ENCODE data around the gene TCAIM.

The TCAIM gene

DNA sequence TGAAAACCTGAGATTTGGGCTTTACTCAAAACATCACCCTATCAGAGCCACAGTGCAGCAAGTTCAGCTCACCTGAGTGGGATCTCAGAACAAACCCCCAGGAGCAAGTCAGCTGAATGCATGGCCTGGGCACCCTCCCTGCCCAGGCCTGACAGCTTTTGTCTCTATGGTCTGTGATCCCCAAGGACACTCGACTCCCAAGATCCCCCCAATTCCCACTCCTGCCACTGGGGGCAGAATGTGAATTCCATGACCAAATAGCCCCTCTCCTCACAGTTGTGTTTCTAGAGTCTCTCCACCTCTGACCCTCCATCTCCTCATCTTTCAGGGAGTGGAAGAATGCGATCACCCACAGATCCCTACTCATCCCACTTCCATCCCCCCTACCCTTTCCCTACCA, 80.0 kb downstream of the TCAIM start:
- ATAC-seq = no peak
- Mint-ChIP-seq H3K27ac (no peak overlapping the region), H3K4me3 (no peak overlapping the region)

DNA sequence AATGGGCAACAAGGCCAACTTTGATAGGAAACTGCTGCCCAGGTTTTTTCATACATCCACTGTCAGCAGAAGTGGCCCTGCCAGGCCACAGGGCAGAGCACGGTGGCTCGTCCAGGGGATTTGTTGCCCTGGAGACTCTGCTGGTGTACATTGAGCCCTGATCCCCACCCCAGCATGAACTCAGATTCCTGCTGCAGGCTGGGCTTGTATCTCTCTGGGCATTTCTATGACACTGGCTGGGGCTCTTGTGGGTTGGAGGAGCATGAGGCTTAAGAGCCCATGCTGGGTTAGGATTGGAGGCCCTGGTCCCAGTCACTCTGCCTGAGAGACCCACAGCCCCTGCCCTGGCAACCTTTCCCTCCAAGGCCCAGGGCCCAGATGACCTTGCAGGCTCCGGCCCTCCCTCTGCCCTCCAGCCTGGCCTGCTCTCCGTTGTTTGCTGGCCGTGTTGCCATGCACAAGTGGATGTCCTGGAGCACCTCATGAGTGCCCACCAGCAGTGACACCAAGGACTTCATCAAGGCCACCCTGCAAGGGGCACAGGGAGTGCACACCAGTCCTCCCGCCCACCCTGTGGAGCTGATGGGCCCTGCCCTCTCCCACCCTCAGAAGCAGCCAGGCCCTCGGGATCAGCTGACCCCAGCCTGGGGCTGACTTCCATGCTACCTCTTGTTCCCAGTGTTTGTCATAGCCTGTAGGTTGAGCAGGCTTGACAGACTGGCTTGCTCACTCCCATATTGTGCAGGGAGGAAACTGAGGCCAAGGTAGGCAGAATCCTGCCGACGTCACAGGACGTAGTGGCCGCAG, 80.8 kb downstream of the TCAIM start:
- Mint-ChIP-seq H3K9me3 (peaks cover 3% of the 10 kb centered on the region), H3K27me3 (peaks cover 21% of the 10 kb centered on the region), H3K36me3 (no peaks in the 10 kb centered on the region), H3K4me1 (no peaks in the 10 kb centered on the region), H3K27ac (no peak overlapping the region), H3K4me3 (no peak overlapping the region)
- ATAC-seq = no peak

More for the DNA sequence above, 80.0 kb downstream of the TCAIM start:
- H3K4me1 Mint-ChIP-seq = no peaks in the 10 kb centered on the region
- H3K27me3 Mint-ChIP-seq = peaks cover 13% of the 10 kb centered on the region
- H3K36me3 Mint-ChIP-seq = no peaks in the 10 kb centered on the region
- peaks cover 3% of the 10 kb centered on the region for H3K9me3 Mint-ChIP-seq

DNA sequence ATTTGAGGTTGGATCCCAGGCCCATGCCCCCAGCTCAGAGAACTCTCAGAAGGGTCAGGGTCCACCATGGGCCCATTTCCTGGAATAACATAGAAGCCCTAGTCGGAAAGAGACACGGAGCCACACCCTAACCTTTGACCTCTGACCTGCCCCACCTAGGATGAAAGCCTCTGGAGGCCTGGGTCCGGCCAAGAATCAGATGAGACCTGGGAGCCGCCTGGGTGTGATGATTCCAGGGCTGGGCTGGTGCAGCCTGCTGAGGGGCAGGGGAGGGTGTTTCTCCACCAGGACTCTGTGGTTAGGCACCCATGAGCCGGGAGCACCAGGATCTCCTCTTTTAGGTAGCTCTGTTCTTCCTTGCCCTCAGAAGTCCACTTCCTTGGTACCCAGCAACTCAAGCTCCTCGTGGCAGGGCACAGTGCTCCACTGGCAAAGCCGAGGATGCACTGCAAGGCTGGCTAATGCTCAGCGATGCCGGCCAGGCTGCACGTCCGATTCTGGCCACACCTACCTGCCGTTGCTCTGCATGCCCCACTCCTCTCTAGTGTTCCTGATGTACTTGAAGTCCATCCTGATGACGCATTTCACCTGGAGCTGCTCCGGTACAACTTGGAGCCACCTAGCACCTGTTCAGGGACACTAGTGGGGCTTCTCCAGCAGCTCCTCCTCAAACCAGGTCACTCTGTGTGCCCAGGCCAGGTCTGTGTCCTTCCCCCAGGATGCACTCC, 81.5 kb downstream of the TCAIM start:
- Mint-ChIP-seq H3K27me3 (peaks cover 28% of the 10 kb centered on the region), H3K4me1 (no peaks in the 10 kb centered on the region), H3K9me3 (peaks cover 3% of the 10 kb centered on the region), H3K36me3 (no peaks in the 10 kb centered on the region), H3K27ac (no peak overlapping the region), H3K4me3 (no peak overlapping the region)
- no peak for ATAC-seq

DNA sequence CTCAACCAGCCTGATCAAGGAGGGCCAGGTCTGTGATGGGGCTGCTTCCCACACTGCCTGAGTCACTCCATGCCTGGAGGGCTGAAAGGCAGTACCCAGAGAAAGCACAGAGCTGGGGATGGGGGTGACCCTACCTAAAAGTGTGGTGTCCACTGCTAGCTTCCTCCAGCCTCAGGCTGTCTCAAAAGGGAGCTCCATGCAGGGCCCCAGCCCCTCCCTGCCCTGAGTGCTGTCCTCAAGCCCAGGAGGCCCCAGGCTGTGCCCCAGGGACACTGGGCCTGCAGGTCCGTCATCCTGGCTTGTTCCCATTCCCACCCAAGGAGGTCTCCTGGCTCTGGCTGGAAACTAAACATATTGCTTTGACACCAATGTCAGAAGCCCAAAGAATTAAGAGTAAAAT, 82.1 kb downstream of the TCAIM start:
- H3K36me3 Mint-ChIP-seq = no peaks in the 10 kb centered on the region
- no peak overlapping the region for H3K27ac Mint-ChIP-seq
- H3K9me3 Mint-ChIP-seq = peaks cover 3% of the 10 kb centered on the region
- no peak overlapping the region for H3K4me3 Mint-ChIP-seq
- no peak for ATAC-seq
- H3K4me1 Mint-ChIP-seq = no peaks in the 10 kb centered on the region
- H3K27me3 Mint-ChIP-seq = peaks cover 29% of the 10 kb centered on the region

DNA sequence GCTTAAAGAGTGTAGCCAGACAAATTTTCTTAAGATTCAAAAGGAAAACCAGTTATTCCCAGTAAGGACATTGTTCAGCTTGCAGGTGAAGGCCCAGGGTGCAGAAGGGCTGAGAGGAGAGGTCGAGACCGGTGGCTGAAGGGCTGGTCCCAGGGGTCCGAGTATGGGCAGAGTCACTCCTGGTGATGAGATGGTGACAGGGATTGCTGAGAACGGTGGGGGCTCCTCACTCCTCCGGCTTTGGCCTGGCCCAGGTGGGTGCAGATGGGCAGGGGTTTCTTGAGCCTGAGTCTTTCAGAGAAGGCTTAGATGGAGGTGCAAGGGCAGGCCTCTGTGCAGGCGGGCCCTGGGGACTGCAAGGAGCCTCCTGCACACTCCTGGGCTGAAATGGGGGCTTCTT, 82.7 kb downstream of the TCAIM start:
- peaks cover 29% of the 10 kb centered on the region for H3K27me3 Mint-ChIP-seq
- no peak overlapping the region for H3K4me3 Mint-ChIP-seq
- no peaks in the 10 kb centered on the region for H3K4me1 Mint-ChIP-seq
- H3K27ac Mint-ChIP-seq = no peak overlapping the region
- peaks cover 3% of the 10 kb centered on the region for H3K9me3 Mint-ChIP-seq
- no peaks in the 10 kb centered on the region for H3K36me3 Mint-ChIP-seq
- no peak for ATAC-seq

DNA sequence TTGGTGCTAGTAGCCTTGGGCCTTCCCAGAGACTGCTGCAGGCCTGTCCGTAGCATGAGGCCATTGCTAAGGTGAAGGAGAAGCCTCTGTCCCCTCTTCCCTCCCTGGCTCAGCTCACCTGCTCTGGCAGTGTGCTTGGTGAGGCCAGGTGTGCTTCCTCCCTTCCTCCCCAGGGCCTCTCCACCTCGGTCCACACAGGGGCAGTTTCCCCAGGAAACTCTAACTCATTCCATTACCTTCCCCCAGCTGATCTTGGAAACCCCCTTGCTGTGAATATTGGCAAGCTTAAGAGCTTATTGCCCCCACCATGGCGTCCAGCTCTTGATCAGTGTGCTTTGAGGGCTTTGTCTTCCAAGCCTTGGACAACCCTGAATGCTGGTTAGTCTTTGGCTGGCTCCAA, 86.2 kb downstream of the TCAIM start:
- Mint-ChIP-seq H3K4me1 (no peaks in the 10 kb centered on the region), H3K4me3 (no peak overlapping the region), H3K27me3 (peaks cover 35% of the 10 kb centered on the region), H3K36me3 (no peaks in the 10 kb centered on the region), H3K27ac (no peak overlapping the region), H3K9me3 (no peaks in the 10 kb centered on the region)
- no peak for ATAC-seq

DNA sequence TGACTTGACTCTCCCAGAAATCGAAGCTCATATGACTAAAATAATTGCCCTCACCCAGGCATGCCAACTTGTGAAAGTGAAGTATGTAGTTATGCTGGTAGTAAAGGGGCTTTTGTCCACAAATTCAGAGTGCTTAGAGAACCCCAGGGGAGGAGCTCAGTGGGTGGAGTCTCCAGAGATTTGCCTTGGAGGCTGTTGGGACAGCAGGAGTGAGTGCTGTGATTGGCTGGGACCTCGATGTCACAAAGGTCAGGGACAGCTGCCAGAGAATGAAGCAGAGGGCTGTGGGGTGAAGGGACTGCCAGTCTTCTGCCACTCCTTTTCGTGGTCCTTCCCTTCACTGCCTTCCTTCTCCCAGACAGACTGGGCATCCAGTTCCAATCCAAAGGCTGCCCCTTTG, 89.1 kb downstream of the TCAIM start:
- Mint-ChIP-seq H3K27me3 (peaks cover 31% of the 10 kb centered on the region), H3K9me3 (no peaks in the 10 kb centered on the region), H3K27ac (no peak overlapping the region), H3K4me1 (no peaks in the 10 kb centered on the region), H3K36me3 (no peaks in the 10 kb centered on the region), H3K4me3 (no peak overlapping the region)
- ATAC-seq = no peak

DNA sequence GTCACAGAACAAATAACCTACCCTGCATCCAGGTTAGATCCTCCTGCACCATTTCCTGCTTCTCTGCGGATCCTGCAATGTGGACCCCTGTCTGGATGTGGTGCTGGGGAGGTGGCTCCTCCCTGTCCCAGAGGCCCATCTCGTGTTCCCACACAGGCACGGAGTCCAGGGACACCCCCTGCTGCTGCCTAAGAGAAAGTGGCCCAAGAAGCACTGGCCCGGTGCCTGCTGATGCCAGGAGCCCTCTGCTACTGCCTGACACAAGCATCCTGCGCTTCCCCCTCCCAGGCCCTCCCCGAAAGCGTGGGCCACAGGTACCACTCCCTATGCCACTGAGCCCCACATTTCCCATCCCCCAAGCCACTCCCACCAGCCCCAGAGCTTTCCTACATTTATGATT, 90.3 kb downstream of the TCAIM start:
- H3K4me3 Mint-ChIP-seq = no peak overlapping the region

DNA sequence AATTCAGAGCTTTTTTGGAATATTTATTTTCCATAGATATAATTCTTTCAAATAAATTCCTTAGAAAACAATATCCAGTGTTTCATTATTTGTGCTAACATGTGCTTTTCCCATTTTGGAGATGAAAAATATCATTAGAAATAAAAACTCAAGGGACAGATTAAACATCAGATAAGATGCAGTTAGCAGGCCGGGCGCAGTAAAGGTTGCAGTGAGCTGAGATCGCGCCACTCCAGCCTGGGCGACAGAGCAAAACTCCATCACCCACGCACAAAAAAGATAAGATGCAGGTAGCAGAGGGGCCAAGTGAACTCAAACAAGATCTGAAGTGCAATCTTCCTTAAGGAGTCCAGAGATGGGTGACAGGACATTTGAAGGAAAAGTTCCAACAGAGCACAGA, 90.9 kb downstream of the TCAIM start:
- H3K27me3 Mint-ChIP-seq = peaks cover 13% of the 10 kb centered on the region
- no peak overlapping the region for H3K27ac Mint-ChIP-seq
- no peaks in the 10 kb centered on the region for H3K9me3 Mint-ChIP-seq
- H3K4me3 Mint-ChIP-seq = no peak overlapping the region
- H3K36me3 Mint-ChIP-seq = no peaks in the 10 kb centered on the region
- H3K4me1 Mint-ChIP-seq = no peaks in the 10 kb centered on the region
- no peak for ATAC-seq

More for the DNA sequence above, 90.3 kb downstream of the TCAIM start:
- no peak for ATAC-seq
- no peaks in the 10 kb centered on the region for H3K4me1 Mint-ChIP-seq
- no peaks in the 10 kb centered on the region for H3K9me3 Mint-ChIP-seq
- H3K27ac Mint-ChIP-seq = no peak overlapping the region
- no peaks in the 10 kb centered on the region for H3K36me3 Mint-ChIP-seq
- peaks cover 19% of the 10 kb centered on the region for H3K27me3 Mint-ChIP-seq

DNA sequence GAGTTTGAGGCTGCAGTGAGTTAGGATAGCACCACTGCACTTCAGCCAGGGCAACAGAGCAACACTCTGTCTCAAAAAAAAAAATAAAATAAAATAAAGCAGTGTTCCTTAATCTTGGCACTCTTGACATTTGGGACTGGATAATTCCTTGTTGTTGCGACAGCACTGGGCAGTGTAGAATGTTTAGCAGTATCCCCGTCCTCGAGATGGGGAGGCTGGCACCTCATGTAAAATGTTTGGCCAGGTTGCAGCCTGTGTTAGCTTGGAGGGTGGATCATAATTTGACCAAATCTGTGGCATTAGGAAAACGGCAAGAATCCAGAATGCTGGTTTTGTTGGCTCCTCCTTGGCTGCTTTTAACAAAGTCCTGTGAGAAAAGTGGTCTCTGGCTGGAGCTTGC, 91.9 kb downstream of the TCAIM start:
- H3K27me3 Mint-ChIP-seq = peaks cover 6% of the 10 kb centered on the region
- no peak for ATAC-seq
- no peak overlapping the region for H3K4me3 Mint-ChIP-seq
- no peaks in the 10 kb centered on the region for H3K36me3 Mint-ChIP-seq
- no peak overlapping the region for H3K27ac Mint-ChIP-seq
- no peaks in the 10 kb centered on the region for H3K4me1 Mint-ChIP-seq
- no peaks in the 10 kb centered on the region for H3K9me3 Mint-ChIP-seq

DNA sequence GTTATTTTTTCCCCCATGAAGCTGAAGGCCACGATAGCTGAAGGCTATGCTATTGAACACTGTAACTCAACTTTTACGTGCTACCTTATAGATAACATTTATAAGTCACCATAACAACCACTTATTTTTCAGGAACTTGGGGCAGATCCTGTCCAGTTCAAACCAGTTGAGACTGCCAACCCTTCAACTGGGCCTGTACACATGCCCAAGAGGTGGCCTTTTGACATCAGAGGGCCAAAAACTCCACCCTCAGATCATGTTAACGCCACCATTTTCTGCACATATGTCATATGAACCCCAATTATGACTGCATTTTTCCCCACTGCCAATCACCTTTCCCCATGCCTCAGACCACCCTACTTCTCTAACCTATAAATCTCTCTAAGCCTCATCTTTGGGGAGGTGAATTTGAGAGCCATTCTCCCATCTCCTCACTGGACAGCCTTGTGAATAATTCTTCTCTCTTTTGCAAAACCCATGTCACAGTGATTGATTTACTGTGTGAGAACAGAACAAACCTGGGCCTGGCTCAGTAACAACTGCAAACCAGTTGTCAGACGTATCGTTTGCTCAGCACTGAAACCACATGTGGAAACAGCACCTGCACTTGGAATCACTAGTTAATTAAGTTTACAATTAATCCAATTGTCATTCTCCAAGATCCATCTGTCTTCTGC, 96.4 kb downstream of the TCAIM start:
- ATAC-seq = no peak
- no peaks in the 10 kb centered on the region for H3K27me3 Mint-ChIP-seq
- H3K4me3 Mint-ChIP-seq = no peak overlapping the region
- H3K36me3 Mint-ChIP-seq = peaks cover 5% of the 10 kb centered on the region
- no peak overlapping the region for H3K27ac Mint-ChIP-seq
- peaks cover 9% of the 10 kb centered on the region for H3K4me1 Mint-ChIP-seq
- no peaks in the 10 kb centered on the region for H3K9me3 Mint-ChIP-seq

DNA sequence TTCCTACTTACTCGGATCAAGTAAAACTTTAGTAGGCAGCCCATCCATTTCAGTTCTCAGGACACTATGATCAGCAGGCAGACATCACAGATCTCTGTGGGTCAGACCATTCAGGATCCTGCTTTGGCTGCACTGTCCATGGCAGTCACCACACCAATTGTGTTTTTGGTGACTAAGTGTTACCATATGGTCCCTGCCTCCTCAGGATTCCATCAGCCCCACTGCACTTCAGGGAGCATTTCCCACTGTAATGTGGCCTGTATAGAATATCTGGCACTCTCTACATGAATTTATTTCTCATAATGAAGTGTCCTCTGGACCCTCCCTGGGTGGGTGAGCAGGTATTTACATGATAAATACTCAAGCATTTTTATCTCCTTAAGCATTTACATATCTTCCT, 97.6 kb downstream of the TCAIM start:
- no peak overlapping the region for H3K4me3 Mint-ChIP-seq
- ATAC-seq = no peak
- H3K27me3 Mint-ChIP-seq = no peaks in the 10 kb centered on the region
- H3K36me3 Mint-ChIP-seq = peaks cover 5% of the 10 kb centered on the region
- no peak overlapping the region for H3K27ac Mint-ChIP-seq
- H3K4me1 Mint-ChIP-seq = peaks cover 18% of the 10 kb centered on the region
- no peaks in the 10 kb centered on the region for H3K9me3 Mint-ChIP-seq

DNA sequence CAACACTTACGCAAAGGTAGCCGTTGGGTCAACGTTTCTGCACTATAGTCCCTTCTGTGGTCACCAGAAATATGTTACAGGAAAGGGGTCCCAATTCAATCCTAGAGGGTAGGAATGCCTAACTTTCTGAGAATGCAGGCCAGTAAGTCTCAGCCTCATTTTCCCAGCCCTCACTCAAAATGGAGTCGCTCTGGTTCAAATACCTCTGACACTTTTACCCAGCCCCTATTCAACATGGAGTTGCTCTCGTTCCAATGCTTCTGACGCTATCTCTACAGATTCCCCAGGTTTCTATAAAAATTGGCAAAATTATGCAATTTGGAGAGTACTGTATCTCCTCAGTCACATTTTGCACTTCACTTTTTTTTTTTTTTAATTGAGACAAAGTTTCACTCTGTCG, 99.2 kb downstream of the TCAIM start:
- no peaks in the 10 kb centered on the region for H3K9me3 Mint-ChIP-seq
- no peaks in the 10 kb centered on the region for H3K27me3 Mint-ChIP-seq
- no peak overlapping the region for H3K27ac Mint-ChIP-seq
- peaks cover 20% of the 10 kb centered on the region for H3K4me1 Mint-ChIP-seq
- peaks cover 18% of the 10 kb centered on the region for H3K36me3 Mint-ChIP-seq
- no peak for ATAC-seq
- no peak overlapping the region for H3K4me3 Mint-ChIP-seq

DNA sequence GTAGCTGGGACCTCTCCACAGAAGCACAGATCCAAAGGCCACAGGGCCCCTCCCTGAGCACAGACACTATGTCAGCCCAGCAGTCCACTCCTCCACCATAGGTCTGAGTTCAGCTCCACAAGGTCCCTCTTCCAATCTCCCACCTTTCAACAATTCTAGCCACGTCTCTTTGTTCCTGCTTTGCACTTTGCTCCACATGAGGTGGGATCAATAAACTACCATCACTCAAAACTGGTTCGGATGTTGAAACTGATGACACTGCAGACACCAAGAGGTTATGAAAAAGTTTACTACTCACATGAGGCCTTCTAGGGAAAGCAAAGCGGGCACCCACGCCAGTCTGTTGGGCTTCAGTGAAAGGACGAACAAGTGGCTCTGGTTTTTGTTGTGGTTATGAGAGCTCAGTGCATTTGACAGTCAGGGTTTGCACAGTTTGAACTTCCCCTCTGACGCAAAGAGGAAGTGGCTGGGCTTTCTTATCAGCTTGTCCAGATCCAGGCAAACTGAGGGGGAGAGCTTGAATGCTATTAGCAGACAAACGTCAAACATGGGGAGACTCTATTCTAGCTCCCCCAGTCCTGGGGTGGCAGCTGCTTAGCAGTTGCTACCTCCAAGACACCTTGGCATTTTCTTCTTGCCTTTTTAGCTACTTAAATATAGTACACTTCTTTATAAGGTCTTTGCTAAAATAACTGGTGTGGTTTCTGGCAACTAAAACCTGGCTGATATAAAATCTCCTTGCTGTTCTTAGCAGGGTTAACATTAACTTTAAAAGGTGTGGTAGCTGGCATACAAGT, 101.1 kb downstream of the TCAIM start:
- Mint-ChIP-seq H3K36me3 (peaks cover 29% of the 10 kb centered on the region), H3K27ac (peak overlapping the region; percentile 89), H3K9me3 (no peaks in the 10 kb centered on the region), H3K4me1 (peaks cover 24% of the 10 kb centered on the region), H3K27me3 (no peaks in the 10 kb centered on the region), H3K4me3 (peak overlapping the region; percentile 61)
- ATAC-seq = peak; percentile 98

Data from stimulated activated memory B cell treated with anti-CD40 and anti-IgM and Interleukin-4, amounts not matched to agents 10 μg/mL and 1 μg/mL and 100 μg/mL, for 72 hours (primary cell).